WTC11 (cell line): ENCODE results near the gene STOM. TPM values are rescaled to one million over a fixed set of nuclear protein-coding genes. Genes with fewer than 3 reads are reported as not detected.

Experiments
- ATAC-seq: fragments of 200-7000 bp; cut with Tn5 transposase; 2 replicates; pipeline ENCODE4 v1.10.0; 2021; ENCODE audit warnings: mild to moderate bottlenecking, moderate library complexity
- CTCF ChIA-PET: fragments of 300-600 bp; sonication (Branson Sonifier 250); formaldehyde crosslinking; loops from one replicate; lab custom pipeline; 2021; ENCODE audit warnings: antibody characterized with exemption; lab: Charles Lee
- POLR2A ChIA-PET: fragments of 350-600 bp; sonication (Branson Sonifier 250); formaldehyde crosslinking; loops from one replicate; lab custom pipeline; 2021; ENCODE audit warnings: antibody characterized with exemption; lab: Charles Lee
- DNase-seq: peaks from one replicate; pipeline ENCODE4 v3.0.0; 2021; ENCODE audit warnings: low spot score
- H3K27ac Mint-ChIP-seq: 2 replicates; pipeline ENCODE4 v1.8.0; 2021; ENCODE audit warnings: mixed read lengths
- H3K27me3 Mint-ChIP-seq: 2 replicates; pipeline ENCODE4 v1.8.0; 2021; ENCODE audit warnings: low read depth, mild to moderate bottlenecking, moderate library complexity, mixed read lengths
- H3K36me3 Mint-ChIP-seq: 2 replicates; pipeline ENCODE4 v1.8.0; 2021; ENCODE audit warnings: mixed read lengths
- H3K4me1 Mint-ChIP-seq: 2 replicates; pipeline ENCODE4 v1.8.0; 2022; ENCODE audit warnings: mixed read lengths
- H3K4me3 Mint-ChIP-seq: 2 replicates; pipeline ENCODE4 v1.8.0; 2021; ENCODE audit warnings: mild to moderate bottlenecking, moderate library complexity, mixed read lengths
- H3K9me3 Mint-ChIP-seq: 2 replicates; pipeline ENCODE4 v1.8.0; 2021; ENCODE audit warnings: mixed read lengths
- EMX1 ChIP-seq: fragments of 250-450 bp; sonication (Bioruptor Pico); IDR thresholded peaks from 2 replicates; pipeline ENCODE4 v1.8.0; 2021; ENCODE audit warnings: mild to moderate bottlenecking
- GTF2I ChIP-seq: fragments of 250-450 bp; sonication (Bioruptor Pico); conservative IDR thresholded peaks from 2 replicates; pipeline ENCODE4 v1.4.0; 2021; ENCODE audit warnings: mild to moderate bottlenecking
- IRF2 ChIP-seq: sonication (generic); formaldehyde crosslinking; IDR thresholded peaks from 2 replicates; pipeline ENCODE4 v1.8.0; 2022; ENCODE audit warnings: low read depth, missing genetic modification reagents, borderline replicate concordance
- MXD4 ChIP-seq: fragments of 250-450 bp; sonication (Bioruptor Pico); IDR thresholded peaks from 2 replicates; pipeline ENCODE4 v1.8.0; 2021; ENCODE audit warnings: mild to moderate bottlenecking, moderate library complexity, borderline replicate concordance
- NFYB ChIP-seq: sonication (generic); formaldehyde crosslinking; conservative IDR thresholded peaks from 2 replicates; pipeline ENCODE4 v1.8.0; 2022; ENCODE audit warnings: low read depth, missing genetic modification reagents
- NR1H2 ChIP-seq: sonication (generic); formaldehyde crosslinking; IDR thresholded peaks from 2 replicates; pipeline ENCODE4 v1.9.0; 2021; ENCODE audit warnings: mild to moderate bottlenecking, moderate library complexity, missing genetic modification reagents
- NR2C2 ChIP-seq: sonication (generic); formaldehyde crosslinking; IDR thresholded peaks from 2 replicates; pipeline ENCODE4 v1.8.0; 2022; ENCODE audit warnings: mild to moderate bottlenecking, missing genetic modification reagents
- ZNF219 ChIP-seq: sonication (generic); formaldehyde crosslinking; IDR thresholded peaks from 2 replicates; pipeline ENCODE4 v1.8.0; 2023; ENCODE audit warnings: missing genetic modification reagents, mild to moderate bottlenecking, borderline replicate concordance
- ZNF317 ChIP-seq: sonication (generic); formaldehyde crosslinking; IDR thresholded peaks from 2 replicates; pipeline ENCODE4 v1.8.1; 2023; ENCODE audit warnings: low read depth, mild to moderate bottlenecking, moderate library complexity, missing genetic modification reagents, borderline replicate concordance
- ZNF671 ChIP-seq: fragments of 250-450 bp; sonication (Bioruptor Pico); IDR thresholded peaks from 2 replicates; pipeline ENCODE4 v1.8.0; 2021; ENCODE audit warnings: mild to moderate bottlenecking
- total RNA-seq: library from RNA; stranded (reverse); gene quantifications from 3 replicates; pipeline ENCODE4 v1.2.3, GENCODE V29; 2021
- TF ChIP-seq, protein P1 (sequence below): sonication (generic); formaldehyde crosslinking; IDR thresholded peaks from 2 replicates; pipeline ENCODE4 v1.8.0; 2022; ENCODE audit warnings: mild to moderate bottlenecking, missing genetic modification reagents
- TF ChIP-seq, protein P2 (sequence below): fragments of 250-450 bp; sonication (Bioruptor Pico); IDR thresholded peaks from 2 replicates; pipeline ENCODE4 v1.9.0; 2021; ENCODE audit warnings: mild to moderate bottlenecking
- TF ChIP-seq, protein P3 (sequence below): sonication (generic); formaldehyde crosslinking; IDR thresholded peaks from 2 replicates; pipeline ENCODE4 v1.8.1; 2023; ENCODE audit warnings: mild to moderate bottlenecking, missing genetic modification reagents, moderate library complexity
- TF ChIP-seq, protein P4 (sequence below): fragments of 250-450 bp; sonication (Bioruptor Pico); IDR thresholded peaks from 2 replicates; pipeline ENCODE4 v1.9.0; 2021; ENCODE audit warnings: mild to moderate bottlenecking
- TF ChIP-seq, protein P5 (sequence below): sonication (generic); formaldehyde crosslinking; IDR thresholded peaks from 2 replicates; pipeline ENCODE4 v1.8.1; 2022; ENCODE audit warnings: low read depth, missing genetic modification reagents, borderline replicate concordance
- TF ChIP-seq, protein P6 (sequence below): fragments of 250-450 bp; sonication (Bioruptor Pico); IDR thresholded peaks from 2 replicates; pipeline ENCODE4 v1.9.0; 2021; ENCODE audit warnings: moderate library complexity, mild to moderate bottlenecking, inconsistent platforms, borderline replicate concordance
- TF ChIP-seq, protein P7 (sequence below): fragments of 250-450 bp; sonication (Bioruptor Pico); IDR thresholded peaks from 2 replicates; pipeline ENCODE4 v2.1.2; 2022; ENCODE audit warnings: mild to moderate bottlenecking, moderate library complexity

Gene STOM
- total RNA-seq, 1 experiment from 2014 or later, result 32.9 TPM

DNA sequence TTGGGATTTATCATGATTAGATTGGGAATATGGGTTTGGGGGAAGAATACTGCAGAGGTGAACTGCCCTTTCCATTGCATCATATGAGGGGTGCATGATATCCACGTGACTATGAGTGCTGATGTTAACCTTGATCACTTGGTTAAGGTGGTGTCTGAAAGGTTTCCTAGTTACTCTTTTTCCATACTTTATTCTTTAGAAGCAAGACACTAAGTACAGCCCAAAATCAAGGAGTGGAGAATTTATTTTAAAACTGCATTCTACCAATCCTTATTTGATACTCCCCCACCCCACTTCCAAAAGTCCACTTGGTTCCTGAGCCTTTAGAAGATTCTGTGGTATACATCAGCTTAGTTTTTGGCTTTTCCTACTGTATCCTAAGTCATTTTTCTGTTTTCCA is 20.3 kb upstream of the STOM start:
- peaks cover 32% of the 10 kb centered on the region for H3K4me1 Mint-ChIP-seq
- H3K27ac Mint-ChIP-seq, result no peak overlapping the region
- H3K36me3 Mint-ChIP-seq, result no peaks in the 10 kb centered on the region
- ChIA-PET POLR2A (no interaction called here), CTCF (interaction anchor here (0.6 to 1.6 kb wide), 2 partner anchors 20 to 71 kb away, joined by 3 to 4 read pairs; no protein-coding TSS in a partner anchor)
- no peaks in the 10 kb centered on the region for H3K9me3 Mint-ChIP-seq
- no peak for ATAC-seq
- no peak for DNase-seq
- H3K4me3 Mint-ChIP-seq, result no peak overlapping the region
- TF ChIP-seq NR1H2 (CRISPR knock-in tag), result no peak
- no peak for TF ChIP-seq ZNF671
- TF ChIP-seq, protein P1, sequence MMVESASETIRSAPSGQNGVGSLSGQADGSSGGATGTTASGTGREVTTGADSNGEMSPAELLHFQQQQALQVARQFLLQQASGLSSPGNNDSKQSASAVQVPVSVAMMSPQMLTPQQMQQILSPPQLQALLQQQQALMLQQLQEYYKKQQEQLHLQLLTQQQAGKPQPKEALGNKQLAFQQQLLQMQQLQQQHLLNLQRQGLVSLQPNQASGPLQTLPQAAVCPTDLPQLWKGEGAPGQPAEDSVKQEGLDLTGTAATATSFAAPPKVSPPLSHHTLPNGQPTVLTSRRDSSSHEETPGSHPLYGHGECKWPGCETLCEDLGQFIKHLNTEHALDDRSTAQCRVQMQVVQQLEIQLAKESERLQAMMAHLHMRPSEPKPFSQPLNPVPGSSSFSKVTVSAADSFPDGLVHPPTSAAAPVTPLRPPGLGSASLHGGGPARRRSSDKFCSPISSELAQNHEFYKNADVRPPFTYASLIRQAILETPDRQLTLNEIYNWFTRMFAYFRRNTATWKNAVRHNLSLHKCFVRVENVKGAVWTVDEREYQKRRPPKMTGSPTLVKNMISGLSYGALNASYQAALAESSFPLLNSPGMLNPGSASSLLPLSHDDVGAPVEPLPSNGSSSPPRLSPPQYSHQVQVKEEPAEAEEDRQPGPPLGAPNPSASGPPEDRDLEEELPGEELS (CRISPR knock-in tag), result no peak
- TF ChIP-seq, protein P2, sequence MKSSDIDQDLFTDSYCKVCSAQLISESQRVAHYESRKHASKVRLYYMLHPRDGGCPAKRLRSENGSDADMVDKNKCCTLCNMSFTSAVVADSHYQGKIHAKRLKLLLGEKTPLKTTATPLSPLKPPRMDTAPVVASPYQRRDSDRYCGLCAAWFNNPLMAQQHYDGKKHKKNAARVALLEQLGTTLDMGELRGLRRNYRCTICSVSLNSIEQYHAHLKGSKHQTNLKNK, result no peak
- TF ChIP-seq IRF2 (CRISPR knock-in tag), result no peak
- TF ChIP-seq NR2C2 (CRISPR knock-in tag), result no peak
- TF ChIP-seq NFYB (CRISPR knock-in tag), result no peak
- TF ChIP-seq, protein P3, sequence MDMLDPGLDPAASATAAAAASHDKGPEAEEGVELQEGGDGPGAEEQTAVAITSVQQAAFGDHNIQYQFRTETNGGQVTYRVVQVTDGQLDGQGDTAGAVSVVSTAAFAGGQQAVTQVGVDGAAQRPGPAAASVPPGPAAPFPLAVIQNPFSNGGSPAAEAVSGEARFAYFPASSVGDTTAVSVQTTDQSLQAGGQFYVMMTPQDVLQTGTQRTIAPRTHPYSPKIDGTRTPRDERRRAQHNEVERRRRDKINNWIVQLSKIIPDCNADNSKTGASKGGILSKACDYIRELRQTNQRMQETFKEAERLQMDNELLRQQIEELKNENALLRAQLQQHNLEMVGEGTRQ (CRISPR knock-in tag), result no peak
- no peak for TF ChIP-seq MXD4 (CRISPR knock-in tag)
- TF ChIP-seq, protein P4, sequence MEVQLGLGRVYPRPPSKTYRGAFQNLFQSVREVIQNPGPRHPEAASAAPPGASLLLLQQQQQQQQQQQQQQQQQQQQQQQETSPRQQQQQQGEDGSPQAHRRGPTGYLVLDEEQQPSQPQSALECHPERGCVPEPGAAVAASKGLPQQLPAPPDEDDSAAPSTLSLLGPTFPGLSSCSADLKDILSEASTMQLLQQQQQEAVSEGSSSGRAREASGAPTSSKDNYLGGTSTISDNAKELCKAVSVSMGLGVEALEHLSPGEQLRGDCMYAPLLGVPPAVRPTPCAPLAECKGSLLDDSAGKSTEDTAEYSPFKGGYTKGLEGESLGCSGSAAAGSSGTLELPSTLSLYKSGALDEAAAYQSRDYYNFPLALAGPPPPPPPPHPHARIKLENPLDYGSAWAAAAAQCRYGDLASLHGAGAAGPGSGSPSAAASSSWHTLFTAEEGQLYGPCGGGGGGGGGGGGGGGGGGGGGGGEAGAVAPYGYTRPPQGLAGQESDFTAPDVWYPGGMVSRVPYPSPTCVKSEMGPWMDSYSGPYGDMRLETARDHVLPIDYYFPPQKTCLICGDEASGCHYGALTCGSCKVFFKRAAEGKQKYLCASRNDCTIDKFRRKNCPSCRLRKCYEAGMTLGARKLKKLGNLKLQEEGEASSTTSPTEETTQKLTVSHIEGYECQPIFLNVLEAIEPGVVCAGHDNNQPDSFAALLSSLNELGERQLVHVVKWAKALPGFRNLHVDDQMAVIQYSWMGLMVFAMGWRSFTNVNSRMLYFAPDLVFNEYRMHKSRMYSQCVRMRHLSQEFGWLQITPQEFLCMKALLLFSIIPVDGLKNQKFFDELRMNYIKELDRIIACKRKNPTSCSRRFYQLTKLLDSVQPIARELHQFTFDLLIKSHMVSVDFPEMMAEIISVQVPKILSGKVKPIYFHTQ (CRISPR knock-in tag), result no peak
- TF ChIP-seq, protein P5, sequence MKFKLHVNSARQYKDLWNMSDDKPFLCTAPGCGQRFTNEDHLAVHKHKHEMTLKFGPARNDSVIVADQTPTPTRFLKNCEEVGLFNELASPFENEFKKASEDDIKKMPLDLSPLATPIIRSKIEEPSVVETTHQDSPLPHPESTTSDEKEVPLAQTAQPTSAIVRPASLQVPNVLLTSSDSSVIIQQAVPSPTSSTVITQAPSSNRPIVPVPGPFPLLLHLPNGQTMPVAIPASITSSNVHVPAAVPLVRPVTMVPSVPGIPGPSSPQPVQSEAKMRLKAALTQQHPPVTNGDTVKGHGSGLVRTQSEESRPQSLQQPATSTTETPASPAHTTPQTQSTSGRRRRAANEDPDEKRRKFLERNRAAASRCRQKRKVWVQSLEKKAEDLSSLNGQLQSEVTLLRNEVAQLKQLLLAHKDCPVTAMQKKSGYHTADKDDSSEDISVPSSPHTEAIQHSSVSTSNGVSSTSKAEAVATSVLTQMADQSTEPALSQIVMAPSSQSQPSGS, result no peak
- TF ChIP-seq ZNF317 (CRISPR knock-in tag), result no peak
- no peak for TF ChIP-seq GTF2I
- TF ChIP-seq ZNF219, result no peak
- no peak for TF ChIP-seq EMX1 (CRISPR knock-in tag)
- TF ChIP-seq, protein P6, sequence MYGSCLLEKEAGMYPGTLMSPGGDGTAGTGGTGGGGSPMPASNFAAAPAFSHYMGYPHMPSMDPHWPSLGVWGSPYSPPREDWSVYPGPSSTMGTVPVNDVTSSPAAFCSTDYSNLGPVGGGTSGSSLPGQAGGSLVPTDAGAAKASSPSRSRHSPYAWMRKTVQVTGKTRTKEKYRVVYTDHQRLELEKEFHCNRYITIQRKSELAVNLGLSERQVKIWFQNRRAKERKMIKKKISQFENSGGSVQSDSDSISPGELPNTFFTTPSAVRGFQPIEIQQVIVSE, result no peak
- TF ChIP-seq, protein P7, sequence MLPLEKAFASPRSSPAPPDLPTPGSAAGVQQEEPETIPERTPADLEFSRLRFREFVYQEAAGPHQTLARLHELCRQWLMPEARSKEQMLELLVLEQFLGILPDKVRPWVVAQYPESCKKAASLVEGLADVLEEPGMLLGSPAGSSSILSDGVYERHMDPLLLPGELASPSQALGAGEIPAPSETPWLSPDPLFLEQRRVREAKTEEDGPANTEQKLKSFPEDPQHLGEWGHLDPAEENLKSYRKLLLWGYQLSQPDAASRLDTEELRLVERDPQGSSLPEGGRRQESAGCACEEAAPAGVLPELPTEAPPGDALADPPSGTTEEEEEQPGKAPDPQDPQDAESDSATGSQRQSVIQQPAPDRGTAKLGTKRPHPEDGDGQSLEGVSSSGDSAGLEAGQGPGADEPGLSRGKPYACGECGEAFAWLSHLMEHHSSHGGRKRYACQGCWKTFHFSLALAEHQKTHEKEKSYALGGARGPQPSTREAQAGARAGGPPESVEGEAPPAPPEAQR (CRISPR knock-in tag), result no peak
- H3K27me3 Mint-ChIP-seq, result no peaks in the 10 kb centered on the region
